Measurements from ENCODE around the gene LNX1.

Gene LNX1

GRCh38 chr4:53599632-53600031, 8.3 kb upstream of the LNX1 start:
- no peak for DNase-seq

- DNase-seq: no peak
Observed at GRCh38 chr4:53598901-53599300, 7.6 kb upstream of the LNX1 start.

DNA sequence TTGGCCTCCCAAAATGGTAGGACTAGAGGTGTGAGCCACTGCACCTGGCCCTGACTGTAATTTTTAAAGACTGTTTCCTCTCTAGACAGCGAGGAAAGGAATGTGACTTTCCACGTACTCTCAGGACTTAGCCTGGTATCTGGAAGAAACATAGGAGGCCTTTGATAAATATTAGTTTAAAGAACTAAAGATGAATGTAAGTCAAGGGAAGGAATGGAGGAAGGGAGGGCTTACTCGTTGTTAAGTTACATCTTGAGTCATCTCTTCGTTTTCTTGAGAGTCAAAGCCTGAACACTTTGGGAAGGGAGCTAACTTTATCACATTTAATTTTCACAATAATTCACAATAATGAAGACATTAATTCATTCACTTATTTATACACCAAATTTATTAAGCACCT, 7.2 kb upstream of the LNX1 start:
- no peak for DNase-seq

DNA sequence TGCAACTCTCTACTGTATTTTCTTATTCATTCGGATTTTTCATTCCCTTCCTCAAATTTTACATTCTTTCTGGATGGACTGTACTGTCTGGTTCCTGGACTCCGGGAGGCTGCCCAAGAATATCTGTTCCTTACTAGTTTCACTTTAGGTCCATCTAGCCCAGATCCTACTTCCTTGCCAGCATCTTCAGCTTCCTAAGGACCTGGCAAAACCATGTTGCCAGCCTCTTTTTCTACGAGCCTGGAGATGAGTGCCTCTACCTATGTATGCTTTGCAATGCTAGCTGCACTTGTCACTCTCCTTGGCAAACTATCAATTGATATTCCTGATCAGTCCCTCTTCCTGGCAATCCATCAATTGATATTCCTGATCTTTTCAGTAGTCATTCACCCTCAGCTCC, 5.6 kb upstream of the LNX1 start:
- no peak for DNase-seq

GRCh38 chr4:53595834-53596233, 4.5 kb upstream of the LNX1 start:
- no peak for DNase-seq

- no peak for DNase-seq
Observed at GRCh38 chr4:53595204-53595603, 3.9 kb upstream of the LNX1 start.

GRCh38 chr4:53593765-53594164, 2.5 kb upstream of the LNX1 start:
- DNase-seq: no peak

- DNase-seq: no peak
Observed at GRCh38 chr4:53592686-53593501, 1.6 kb upstream of the LNX1 start.

- DNase-seq: no peak
Observed at GRCh38 chr4:53592122-53592521, 836 bp upstream of the LNX1 start.

DNA sequence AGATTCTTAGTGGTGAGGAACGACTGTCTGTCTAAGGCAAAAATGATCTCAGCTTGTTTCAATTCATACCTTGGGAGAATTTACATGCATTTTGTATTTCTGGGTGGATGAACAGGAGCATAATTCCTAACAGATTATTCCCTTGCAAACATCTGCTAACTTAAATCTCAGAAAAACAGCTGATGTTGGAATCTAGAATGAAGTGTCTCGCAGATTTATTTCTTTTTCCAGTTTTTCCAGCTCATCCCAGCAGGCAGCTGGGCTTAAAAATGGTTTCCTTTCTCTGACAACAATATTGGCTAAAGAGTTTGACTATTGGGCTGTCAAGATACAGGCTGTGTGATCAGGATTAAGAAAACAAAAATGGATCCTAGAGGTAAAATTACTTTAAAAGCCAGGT, 1.1 kb downstream of the LNX1 start:
- no peak for DNase-seq

DNA sequence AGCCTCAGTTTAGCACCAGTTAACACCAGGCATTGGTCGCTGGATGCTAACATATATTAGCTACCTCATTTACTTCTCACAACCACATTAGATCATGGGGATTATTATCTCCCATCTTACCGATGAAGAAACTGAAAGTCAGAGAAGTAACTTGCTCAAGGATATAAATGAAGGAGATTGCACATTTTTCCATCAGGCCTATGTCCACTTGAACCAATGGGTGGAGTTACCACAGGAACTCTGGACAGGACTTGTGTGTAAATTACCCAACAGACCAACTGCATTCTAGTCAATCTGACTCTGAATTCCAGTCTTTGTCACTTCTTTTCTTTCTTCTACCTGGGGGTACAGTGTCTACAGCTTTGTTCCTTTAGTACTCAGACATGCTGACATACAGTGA, 1.8 kb downstream of the LNX1 start:
- DNase-seq: no peak

- no peak for DNase-seq
Observed at GRCh38 chr4:53587135-53587534, 4.2 kb downstream of the LNX1 start.

DNA sequence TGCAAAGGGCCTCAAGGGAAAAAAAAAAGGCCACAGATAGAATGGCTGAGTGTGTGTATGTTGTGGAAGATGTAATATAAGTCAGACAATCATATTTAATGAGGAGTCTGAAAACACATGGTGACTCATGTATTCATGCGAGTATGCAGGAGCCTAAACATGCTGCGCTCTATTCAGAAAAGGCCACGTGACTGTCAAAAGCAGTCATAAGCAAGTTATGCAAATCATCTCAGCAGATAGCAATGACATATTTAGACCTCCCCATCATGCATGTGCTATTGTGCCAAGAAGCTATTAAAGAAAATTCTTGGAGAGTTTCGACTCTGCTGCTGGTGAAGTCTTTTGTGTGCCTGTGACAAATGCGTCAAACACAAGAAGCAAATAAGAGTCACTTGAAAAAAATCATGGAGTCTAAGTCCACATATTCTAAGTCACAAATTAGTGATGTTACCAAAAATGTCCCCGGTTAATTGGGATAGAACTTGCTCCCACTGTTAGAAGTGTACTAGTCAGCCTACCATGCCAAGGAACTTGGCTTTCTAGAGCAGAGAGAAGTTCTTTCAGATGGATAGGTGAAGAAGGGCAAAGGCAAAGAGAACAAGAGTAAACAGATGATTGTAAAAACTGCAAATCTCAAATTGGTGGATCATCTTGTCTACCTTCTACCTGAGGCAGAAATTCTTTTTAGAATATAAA, 5.0 kb downstream of the LNX1 start:
- no peak for DNase-seq

DNA sequence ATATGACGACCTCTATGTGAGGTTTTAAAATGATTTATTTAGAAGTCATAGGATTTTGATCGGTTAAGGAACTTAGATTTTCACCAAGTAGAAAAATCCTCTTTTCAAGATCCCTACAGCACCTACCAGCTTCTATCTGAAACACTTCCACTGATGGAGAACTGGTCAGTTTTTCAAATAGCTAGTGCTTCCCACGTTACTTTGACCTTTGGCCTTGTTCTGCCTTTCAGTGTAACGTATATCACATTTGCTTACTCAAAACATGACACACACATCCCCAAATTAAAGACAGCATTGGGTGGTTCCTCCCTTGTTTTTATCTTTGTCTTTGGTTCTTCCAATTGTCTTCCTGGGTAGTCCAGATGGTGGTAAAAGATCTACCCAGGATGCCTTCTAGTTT, 6.6 kb downstream of the LNX1 start:
- DNase-seq: no peak

DNA sequence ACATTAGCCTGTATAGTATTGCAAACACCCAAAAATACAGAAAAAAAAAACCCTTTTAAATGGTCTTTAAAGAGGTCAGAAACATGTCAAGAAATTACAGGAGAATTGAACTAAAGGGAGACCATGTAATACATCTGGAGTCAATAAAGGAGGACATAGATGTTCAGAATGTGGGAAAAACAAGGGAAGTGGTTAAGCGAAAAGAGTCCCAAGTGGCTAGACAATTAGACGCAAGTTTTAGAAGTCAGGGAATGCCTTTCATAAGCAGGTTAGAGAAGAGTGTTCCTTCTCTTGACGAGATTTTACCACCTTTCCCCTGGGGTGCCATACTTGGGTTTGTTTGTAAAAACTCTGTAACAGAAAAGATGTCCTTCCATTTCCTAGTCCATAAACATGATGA, 7.8 kb downstream of the LNX1 start:
- DNase-seq: no peak

DNA sequence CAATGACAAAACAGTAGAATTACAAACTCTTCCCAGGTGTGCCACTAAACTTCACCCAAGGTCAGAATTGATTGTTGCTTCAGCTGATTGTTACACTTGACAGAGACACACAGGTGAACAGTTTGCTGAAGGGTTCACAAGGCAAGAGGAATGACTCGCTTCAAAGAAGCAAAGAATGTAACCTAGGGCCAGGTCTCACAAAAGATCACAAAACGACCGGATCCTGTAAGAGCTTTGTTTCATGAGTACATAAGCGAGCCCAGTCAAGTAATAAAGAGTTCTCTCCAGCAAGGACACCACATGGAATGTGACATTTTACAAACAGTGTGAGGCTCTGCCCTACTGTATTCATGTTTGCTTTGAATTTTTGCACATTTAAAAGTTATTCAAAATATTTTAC, 9.1 kb downstream of the LNX1 start:
- no peak for DNase-seq

DNA sequence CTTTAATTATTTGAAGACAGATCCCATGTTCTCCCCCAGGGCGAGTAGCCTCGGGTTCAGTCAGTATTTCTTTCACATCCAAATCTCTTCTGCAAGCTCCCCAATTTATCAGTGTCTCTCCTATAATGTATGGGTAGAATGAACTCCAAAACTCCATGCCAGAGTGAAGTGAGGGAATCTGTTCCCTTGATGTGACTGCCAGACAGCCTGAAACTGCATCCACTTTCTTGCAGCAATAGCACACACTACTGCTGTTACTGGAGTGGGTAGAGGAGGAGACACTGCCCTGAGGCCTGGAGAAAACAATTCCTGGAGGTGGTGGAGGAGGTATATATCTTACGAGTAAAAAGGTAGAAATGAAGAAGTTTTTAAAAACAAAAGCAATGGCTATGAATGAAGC, 11.0 kb downstream of the LNX1 start:
- DNase-seq: no peak

- DNase-seq: no peak
Observed at GRCh38 chr4:53579826-53580225, 11.5 kb downstream of the LNX1 start.

DNA sequence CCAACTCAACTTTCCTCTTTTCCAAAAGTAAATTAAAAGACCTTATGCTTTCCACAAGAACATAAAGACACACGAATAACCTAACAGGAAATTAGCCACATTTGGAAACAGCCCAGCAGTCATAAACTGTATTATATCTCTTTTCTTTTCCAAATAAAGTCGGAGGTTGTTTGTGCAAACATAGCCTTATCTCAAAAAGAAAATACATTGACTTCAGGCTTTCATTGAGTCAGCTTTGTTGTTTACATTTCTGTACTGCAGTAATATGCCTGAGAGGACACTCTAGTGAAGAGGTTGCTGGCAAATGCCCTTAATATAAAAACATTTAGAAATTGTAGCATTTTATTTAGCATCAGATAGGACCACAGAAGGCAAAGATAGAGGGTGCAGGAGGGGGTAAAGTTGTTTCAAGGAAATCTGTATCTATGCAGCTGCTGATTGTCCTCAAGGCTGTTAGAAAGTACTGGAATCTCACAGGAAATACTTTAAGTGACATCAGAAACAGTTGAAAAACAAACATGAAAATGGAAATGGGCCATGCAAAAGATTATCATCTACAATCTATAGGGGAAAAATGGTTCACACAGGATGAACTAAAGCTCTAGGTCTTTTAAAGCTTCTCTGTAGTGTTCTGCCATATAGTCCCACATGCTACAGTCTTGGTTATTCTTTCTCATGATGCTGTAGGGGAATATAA, 14.5 kb downstream of the LNX1 start:
- no peak for DNase-seq

- no peak for DNase-seq
Observed at GRCh38 chr4:53576071-53576617, 15.1 kb downstream of the LNX1 start.

DNA sequence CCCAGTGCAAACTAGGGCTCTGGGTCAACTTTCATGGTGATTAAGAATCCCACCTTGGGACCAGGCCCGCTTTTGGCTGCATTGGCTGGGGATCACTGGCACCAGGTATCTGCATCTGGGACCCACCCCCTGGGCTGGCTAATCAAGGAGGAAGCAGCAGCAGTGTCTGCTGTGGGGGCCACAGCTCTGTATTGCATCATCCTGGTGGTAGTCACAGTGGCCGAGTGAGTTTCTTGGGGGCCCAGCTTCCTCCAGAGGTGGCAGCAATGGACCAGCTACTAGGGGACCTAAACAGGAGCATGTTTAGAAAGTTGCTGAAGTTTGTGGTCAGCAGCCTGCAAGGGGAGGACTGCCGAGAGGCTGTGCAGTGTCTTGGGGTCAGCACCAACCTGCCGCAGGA, 15.7 kb downstream of the LNX1 start:
- no peak for DNase-seq

DNA sequence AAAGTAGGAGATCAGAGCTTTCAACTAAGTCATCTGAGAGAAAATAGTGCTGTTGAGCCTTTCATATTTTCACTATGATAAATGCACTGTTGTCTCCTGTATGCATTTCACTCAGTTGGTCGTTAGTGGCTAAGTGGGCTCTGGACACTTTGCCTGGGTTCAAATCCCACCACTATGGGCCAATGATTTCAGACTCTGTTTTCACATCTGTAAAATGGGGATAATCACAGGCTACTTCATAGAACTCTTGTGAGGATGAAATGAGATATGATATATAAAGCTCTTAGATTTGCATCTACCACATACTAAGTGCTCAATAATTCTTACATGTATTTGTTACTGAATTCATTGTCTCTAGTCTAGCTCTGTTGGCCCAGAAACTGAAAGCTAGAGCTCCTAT, 16.8 kb downstream of the LNX1 start:
- DNase-seq: no peak
